T-cell (primary cell): Measurements from ENCODE around the gene TRAPPC12. TPM values are rescaled to one million over a fixed set of nuclear protein-coding genes. Genes with fewer than 3 reads are reported as not detected.

Experiments
- total RNA-seq, 35 experiments: library from RNA in 6 of 35; stranded (reverse) in 6 of 35; fragments of 120-200 nt in 1 of 35; gene quantifications; one replicate each; pipeline versions ENCODE4 v1.2.1 to v1.2.4 and lab custom pipeline; 2013 to 2026

The TRAPPC12 gene
- total RNA-seq, 5 donors from 2014 or later (not counting 1 experiment from before 2014, with no cell fraction given) = 103 to 158 (median 152) TPM

Other genes starting within 250 kb of the TRAPPC12 start
- gene EIPR1, start 1.9 kb upstream of the TRAPPC12 start, total RNA-seq = 10 to 100 TPM; 26.0 to 36.4 (median 27.8) TPM
- 10 to 100 TPM; 20.9 to 29.0 (median 28.3) TPM for gene ADI1, start 139.8 kb downstream of the TRAPPC12 start, total RNA-seq
- 10 to 100 TPM; 24.1 to 28.4 (median 25.2) TPM for gene RNASEH1, start 178.6 kb downstream of the TRAPPC12 start, total RNA-seq
- gene RPS7, start 195.6 kb downstream of the TRAPPC12 start, total RNA-seq = 1,000 to 10,000 TPM; 1,490 to 1,765 (median 1,631) TPM
- 1 to 10 TPM in 1 of 5 donors, under 1 TPM in 1, not detected in 3; 0.35 to 1.8 TPM for gene COLEC11, start 215.4 kb downstream of the TRAPPC12 start, total RNA-seq